RWPE2 (cell line): ENCODE measurements around the gene TXNDC11.

ENCODE experiments used
- ATAC-seq: fragments of 200-7000 bp; cut with Tn5 transposase; 3 replicates; pipeline ENCODE4 v1.9.1; 2021; ENCODE audit warnings: low read depth
- DNase-seq: peaks from one replicate; pipeline ENCODE4 v3.0.0-alpha.2; 2020; ENCODE audit warnings: low spot score
- H3K27ac ChIP-seq: fragments of 450-650 bp; 2 replicates; pipeline ENCODE4 v1.5.1; 2017; ENCODE audit warnings: mild to moderate bottlenecking; ENCODE audit not compliant: poor library complexity, severe bottlenecking
- H3K27me3 ChIP-seq: fragments of 250-450 bp; sonication (Bioruptor Pico); 2 replicates; pipeline ENCODE4 v1.5.1; 2021; ENCODE audit warnings: mild to moderate bottlenecking, moderate library complexity; ENCODE audit not compliant: insufficient read depth, poor library complexity, severe bottlenecking
- H3K36me3 ChIP-seq: fragments of 250-450 bp; sonication (Bioruptor Pico); 2 replicates; pipeline ENCODE4 v1.5.1; 2020; ENCODE audit warnings: low read depth, mild to moderate bottlenecking, moderate library complexity
- H3K4me1 ChIP-seq: fragments of 250-450 bp; sonication (Bioruptor Pico); 2 replicates; pipeline ENCODE4 v1.5.1; 2021; ENCODE audit warnings: mild to moderate bottlenecking, moderate library complexity; ENCODE audit not compliant: insufficient read depth, poor library complexity, severe bottlenecking
- H3K4me3 ChIP-seq: fragments of 250-450 bp; sonication (Bioruptor Pico); 2 replicates; pipeline ENCODE4 v1.5.1; 2021; ENCODE audit warnings: mild to moderate bottlenecking, moderate library complexity; ENCODE audit not compliant: severe bottlenecking
- H3K9me3 ChIP-seq: fragments of 250-450 bp; sonication (Bioruptor Pico); 2 replicates; pipeline ENCODE4 v1.5.1; 2021; ENCODE audit warnings: mild to moderate bottlenecking, moderate library complexity; ENCODE audit not compliant: severe bottlenecking
- TF ChIP-seq, protein P1 (sequence below): fragments of 450-650 bp; IDR thresholded peaks from one replicate; pipeline ENCODE4 v1.5.1; 2017; ENCODE audit warnings: mild to moderate bottlenecking, moderate library complexity; ENCODE audit not compliant: poor library complexity, severe bottlenecking

Gene TXNDC11

DNA sequence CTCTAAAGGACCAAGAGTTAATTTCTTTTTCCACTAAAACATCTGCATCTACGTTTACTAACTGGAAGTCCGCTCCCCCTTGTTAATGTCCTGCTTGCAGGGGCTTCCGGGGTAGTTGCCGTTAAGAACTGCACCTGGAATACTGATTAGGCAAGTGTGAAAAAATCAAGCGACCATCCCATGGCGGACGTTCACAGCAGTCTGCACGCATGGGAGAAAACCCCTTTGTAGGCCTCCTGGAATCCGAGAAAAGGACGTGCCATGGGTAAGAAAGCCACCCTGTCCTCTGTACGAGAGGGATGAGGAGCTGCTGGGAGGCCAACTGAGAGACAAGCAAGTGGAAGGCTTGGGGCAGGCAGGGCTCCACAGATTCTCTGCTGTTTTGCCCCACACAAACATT is 59.5 kb downstream of the TXNDC11 start:
- no peaks in the 10 kb centered on the region for H3K9me3 ChIP-seq
- no peak for DNase-seq
- H3K27me3 ChIP-seq, result no peaks in the 10 kb centered on the region
- TF ChIP-seq, protein P1, sequence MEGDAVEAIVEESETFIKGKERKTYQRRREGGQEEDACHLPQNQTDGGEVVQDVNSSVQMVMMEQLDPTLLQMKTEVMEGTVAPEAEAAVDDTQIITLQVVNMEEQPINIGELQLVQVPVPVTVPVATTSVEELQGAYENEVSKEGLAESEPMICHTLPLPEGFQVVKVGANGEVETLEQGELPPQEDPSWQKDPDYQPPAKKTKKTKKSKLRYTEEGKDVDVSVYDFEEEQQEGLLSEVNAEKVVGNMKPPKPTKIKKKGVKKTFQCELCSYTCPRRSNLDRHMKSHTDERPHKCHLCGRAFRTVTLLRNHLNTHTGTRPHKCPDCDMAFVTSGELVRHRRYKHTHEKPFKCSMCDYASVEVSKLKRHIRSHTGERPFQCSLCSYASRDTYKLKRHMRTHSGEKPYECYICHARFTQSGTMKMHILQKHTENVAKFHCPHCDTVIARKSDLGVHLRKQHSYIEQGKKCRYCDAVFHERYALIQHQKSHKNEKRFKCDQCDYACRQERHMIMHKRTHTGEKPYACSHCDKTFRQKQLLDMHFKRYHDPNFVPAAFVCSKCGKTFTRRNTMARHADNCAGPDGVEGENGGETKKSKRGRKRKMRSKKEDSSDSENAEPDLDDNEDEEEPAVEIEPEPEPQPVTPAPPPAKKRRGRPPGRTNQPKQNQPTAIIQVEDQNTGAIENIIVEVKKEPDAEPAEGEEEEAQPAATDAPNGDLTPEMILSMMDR, result no peak
- no peak overlapping the region for H3K4me3 ChIP-seq
- H3K4me1 ChIP-seq, result peaks cover 11% of the 10 kb centered on the region
- no peak for ATAC-seq
- H3K36me3 ChIP-seq, result peaks cover 90% of the 10 kb centered on the region
- H3K27ac ChIP-seq, result peak overlapping the region; percentile 31

DNA sequence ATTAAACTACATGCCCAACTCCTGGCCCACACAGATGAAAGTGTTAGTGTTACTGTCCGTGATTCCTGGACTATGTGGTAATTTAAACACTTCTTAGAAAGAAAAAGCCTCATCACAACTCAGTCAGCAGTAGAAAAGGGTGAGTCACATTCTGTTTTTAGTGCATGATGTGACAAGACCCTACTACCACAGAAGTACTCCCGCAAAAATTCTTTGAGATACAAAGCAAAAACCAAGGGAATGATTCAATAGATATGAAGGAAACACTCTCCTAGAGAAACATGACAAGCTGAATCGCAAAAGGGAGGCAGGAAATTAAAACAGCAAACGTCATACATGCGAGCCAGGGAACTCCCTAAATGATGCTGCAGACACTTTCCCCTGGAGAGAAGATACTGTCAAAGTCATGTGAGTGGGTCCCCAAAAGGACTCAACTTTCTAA is 60.0 kb downstream of the TXNDC11 start:
- Histone ChIP-seq H3K27me3 (no peaks in the 10 kb centered on the region), H3K36me3 (peaks cover 90% of the 10 kb centered on the region), H3K4me1 (peaks cover 14% of the 10 kb centered on the region), H3K27ac (peak overlapping the region; percentile 31), H3K9me3 (no peaks in the 10 kb centered on the region), H3K4me3 (no peak overlapping the region)
- ATAC-seq (peak; percentile 64; the same call in 2 of the 3 replicates), DNase-seq (no peak)
- TF ChIP-seq, protein P1, result no peak

DNA sequence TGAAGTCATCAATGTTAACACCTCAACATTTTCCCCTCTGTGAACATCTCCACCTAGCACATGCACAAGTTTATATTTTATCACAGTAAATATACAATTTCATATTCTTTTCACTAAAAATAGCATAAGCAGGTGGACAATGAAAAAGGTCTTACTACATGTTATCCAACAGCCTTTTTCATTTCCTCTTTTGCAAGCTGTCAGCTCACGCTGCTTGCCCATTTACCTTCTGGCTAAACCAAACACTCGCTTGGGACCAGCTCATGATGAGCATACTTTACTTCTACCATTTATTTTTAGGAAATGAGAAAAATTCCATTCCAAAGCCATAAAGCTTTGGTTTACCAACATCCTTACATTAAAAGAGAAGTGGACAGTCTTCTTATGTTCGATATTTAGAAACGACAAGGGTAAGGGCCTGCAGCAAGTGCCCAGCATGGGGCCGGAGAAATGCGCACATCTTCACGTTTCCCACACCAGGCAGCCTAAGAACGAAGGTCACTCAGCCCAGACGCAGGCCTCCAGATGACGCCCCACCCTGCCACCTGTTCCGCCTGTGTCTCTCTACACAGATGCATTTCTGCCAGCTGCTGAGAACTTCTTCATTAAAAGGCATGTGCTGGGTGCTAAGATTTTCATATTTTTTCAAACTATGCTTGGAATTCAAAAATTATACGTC is 60.5 kb downstream of the TXNDC11 start:
- Histone ChIP-seq H3K27me3 (no peaks in the 10 kb centered on the region), H3K27ac (peak overlapping the region; percentile 31), H3K9me3 (no peaks in the 10 kb centered on the region), H3K36me3 (peaks cover 90% of the 10 kb centered on the region), H3K4me3 (no peak overlapping the region), H3K4me1 (peaks cover 20% of the 10 kb centered on the region)
- no peak for ATAC-seq
- TF ChIP-seq, protein P1, result no peak
- peak; percentile 31 for DNase-seq

DNA sequence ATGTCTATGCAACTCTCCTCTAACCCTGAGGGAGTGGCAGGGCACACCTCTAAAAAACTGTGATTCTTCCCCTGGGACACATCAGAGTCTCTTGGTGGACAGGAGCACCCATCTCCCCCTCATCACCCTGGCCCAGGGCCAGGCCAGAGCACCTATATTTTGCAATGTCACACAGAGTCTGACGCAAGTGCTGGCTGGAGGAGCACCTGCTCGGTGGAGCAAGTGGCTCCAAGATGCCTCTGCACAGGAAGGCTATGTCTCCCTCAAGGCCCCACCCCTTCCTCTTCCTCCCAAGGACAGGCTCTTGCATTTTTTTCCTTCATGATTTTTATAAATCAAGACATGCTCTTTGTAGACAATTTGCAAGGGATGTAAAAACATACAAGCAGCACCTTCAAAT is 61.1 kb downstream of the TXNDC11 start:
- ATAC-seq, result no peak
- no peak overlapping the region for H3K4me3 ChIP-seq

More for the DNA sequence above, 61.1 kb downstream of the TXNDC11 start:
- Histone ChIP-seq H3K27ac (no peak overlapping the region), H3K4me1 (peaks cover 25% of the 10 kb centered on the region), H3K36me3 (peaks cover 90% of the 10 kb centered on the region), H3K27me3 (no peaks in the 10 kb centered on the region), H3K9me3 (no peaks in the 10 kb centered on the region)
- peak; percentile 28 for DNase-seq
- TF ChIP-seq, protein P1, result no peak
